ENCODE results near the gene TMEM82.

GRCh38 chr1:15704526-15705183 is 37.6 kb upstream of the TMEM82 start:
- TF ChIP-seq CTCF (IDR thresholded peaks at IDR 0.05) (no peak), POLR2AphosphoS5 (IDR thresholded peaks at IDR 0.05) (no peak), POLR2A (IDR thresholded peaks at IDR 0.05) (no peak), EP300 (IDR thresholded peaks at IDR 0.05) (no peak)

All from stomach (tissue), 4 donors.